NCI-H1048 (cell line): ENCODE results near the gene NAIF1.
"Not testable (repeated sequence)": the region's sequence is repeated elsewhere in the genome, so short reads cannot be mapped to it uniquely, and the experiment has no call there.

Experiments
- DNase-seq: peaks from one replicate; lab custom pipeline; 2025; lab: John Stamatoyannopoulos, UW

The NAIF1 gene

GRCh38 chr9:128066713-128067644 is at the start of gene NAIF1:
TSS of gene NAIF1 (minus strand) at chr9:128067320. CDS start at chr9:128067101, 219 bp downstream.
- DNase-seq: peak; percentile 93

GRCh38 chr9:128116104-128117083 is 49.3 kb upstream of the NAIF1 start:
- DNase-seq: no peak

GRCh38 chr9:128115187-128116103 is 48.3 kb upstream of the NAIF1 start:
- no peak for DNase-seq

GRCh38 chr9:128114326-128115186 is 47.4 kb upstream of the NAIF1 start:
- no peak for DNase-seq

- DNase-seq: no peak
Measured at GRCh38 chr9:128113526-128114325, 46.6 kb upstream of the NAIF1 start.

- DNase-seq: not testable (repeated sequence)
Measured at GRCh38 chr9:128111726-128112125, 44.6 kb upstream of the NAIF1 start.

- no peak for DNase-seq
Measured at GRCh38 chr9:128109050-128109709, 42.1 kb upstream of the NAIF1 start.

GRCh38 chr9:128108269-128109049 is 41.3 kb upstream of the NAIF1 start:
- DNase-seq: no peak

- DNase-seq: no peak
Measured at GRCh38 chr9:128107468-128108268, 40.5 kb upstream of the NAIF1 start.

GRCh38 chr9:128106940-128107467 is 39.9 kb upstream of the NAIF1 start:
- DNase-seq: no peak

- DNase-seq: no peak
Measured at GRCh38 chr9:128106181-128106939, 39.2 kb upstream of the NAIF1 start.

- no peak for DNase-seq
Measured at GRCh38 chr9:128105538-128106175, 38.5 kb upstream of the NAIF1 start.

GRCh38 chr9:128104171-128104618 is 37.1 kb upstream of the NAIF1 start:
- DNase-seq: no peak

GRCh38 chr9:128103589-128103962 is 36.5 kb upstream of the NAIF1 start:
- no peak for DNase-seq

- no peak for DNase-seq
Measured at GRCh38 chr9:128102861-128103588, 35.9 kb upstream of the NAIF1 start.
